ENCODE measurements around the gene SVIL. TPM values are rescaled to one million over a fixed set of nuclear protein-coding genes. Genes with fewer than 3 reads are reported as not detected.

Gene SVIL
- total RNA-seq, 1 donor: 36.9 TPM

DNA sequence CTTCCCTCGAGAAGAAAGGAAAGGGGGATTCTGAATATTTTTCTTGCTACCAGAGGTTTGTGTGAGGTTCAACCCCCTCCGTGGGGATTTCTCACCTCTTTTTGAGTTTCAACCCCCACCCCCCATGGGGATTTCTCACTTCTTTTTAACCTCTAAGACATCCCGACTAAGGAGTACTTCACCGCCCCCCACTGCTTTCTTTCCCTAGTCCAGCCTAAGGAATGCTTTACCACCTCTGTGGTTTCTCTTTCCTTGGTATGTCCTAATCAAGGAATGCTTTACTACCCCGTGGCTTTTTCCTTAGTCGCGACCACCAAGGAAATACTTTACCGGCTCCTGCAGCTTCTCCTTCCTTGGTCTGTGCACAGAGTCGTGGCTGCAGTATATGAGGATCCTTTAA, 196.5 kb downstream of the SVIL start:
- no peak for DNase-seq (ENCODE audit: insufficient read length, low spot score, missing footprints)
- Histone ChIP-seq H3K4me3 (ENCODE audit: insufficient read depth, low read length) (no peak overlapping the region), H3K27ac (ENCODE audit: low read depth, low read length) (no peak overlapping the region), H4K20me1 (ENCODE audit: insufficient read depth, low read length) (peaks cover 25% of the 10 kb centered on the region), H3K9me3 (ENCODE audit: low read depth, low read length) (no peaks in the 10 kb centered on the region), H3K79me2 (ENCODE audit: insufficient read depth, low read length) (peaks cover 93% of the 10 kb centered on the region), H3K4me2 (ENCODE audit: insufficient read depth, low read length) (no peak overlapping the region), H3K36me3 (ENCODE audit: insufficient read depth, low read length) (no peaks in the 10 kb centered on the region), H3K4me1 (ENCODE audit: insufficient read depth, low read length) (peaks cover 8% of the 10 kb centered on the region), H2AFZ (ENCODE audit: low read length) (no peak overlapping the region), H3K27me3 (ENCODE audit: insufficient read depth, low read length) (no peaks in the 10 kb centered on the region)
- TF ChIP-seq, protein P1, sequence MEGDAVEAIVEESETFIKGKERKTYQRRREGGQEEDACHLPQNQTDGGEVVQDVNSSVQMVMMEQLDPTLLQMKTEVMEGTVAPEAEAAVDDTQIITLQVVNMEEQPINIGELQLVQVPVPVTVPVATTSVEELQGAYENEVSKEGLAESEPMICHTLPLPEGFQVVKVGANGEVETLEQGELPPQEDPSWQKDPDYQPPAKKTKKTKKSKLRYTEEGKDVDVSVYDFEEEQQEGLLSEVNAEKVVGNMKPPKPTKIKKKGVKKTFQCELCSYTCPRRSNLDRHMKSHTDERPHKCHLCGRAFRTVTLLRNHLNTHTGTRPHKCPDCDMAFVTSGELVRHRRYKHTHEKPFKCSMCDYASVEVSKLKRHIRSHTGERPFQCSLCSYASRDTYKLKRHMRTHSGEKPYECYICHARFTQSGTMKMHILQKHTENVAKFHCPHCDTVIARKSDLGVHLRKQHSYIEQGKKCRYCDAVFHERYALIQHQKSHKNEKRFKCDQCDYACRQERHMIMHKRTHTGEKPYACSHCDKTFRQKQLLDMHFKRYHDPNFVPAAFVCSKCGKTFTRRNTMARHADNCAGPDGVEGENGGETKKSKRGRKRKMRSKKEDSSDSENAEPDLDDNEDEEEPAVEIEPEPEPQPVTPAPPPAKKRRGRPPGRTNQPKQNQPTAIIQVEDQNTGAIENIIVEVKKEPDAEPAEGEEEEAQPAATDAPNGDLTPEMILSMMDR (IDR thresholded peaks at IDR 0.05; ENCODE audit: extremely low read depth, low read depth, low read length): no peak

DNA sequence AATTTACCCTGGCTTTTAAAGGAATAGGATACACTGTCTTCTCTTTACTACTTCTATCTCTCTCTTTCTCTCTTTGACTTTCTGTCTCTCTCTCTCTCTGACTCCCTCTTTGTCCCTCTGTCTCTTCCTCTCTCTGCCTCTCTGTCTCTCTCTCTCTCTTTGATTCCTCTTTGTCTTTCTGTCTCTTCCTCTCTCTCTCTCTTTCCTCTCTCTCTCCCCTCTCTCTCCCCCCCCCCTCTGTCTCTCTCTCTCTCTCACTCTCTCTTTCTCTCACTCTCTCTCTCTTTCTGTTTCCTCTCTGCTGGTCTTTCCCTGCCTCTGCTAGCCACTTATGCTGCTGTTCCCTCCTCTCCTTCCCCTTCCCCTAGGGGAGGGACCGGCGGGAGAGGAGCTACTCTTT, 196.9 kb downstream of the SVIL start:
- DNase-seq (ENCODE audit: insufficient read length, low spot score, missing footprints): no peak
- TF ChIP-seq, protein P1 (IDR thresholded peaks at IDR 0.05; ENCODE audit: extremely low read depth, low read depth, low read length): no peak
- H3K4me2 ChIP-seq (ENCODE audit: insufficient read depth, low read length): no peak overlapping the region
- no peak overlapping the region for H2AFZ ChIP-seq (ENCODE audit: low read length)
- no peaks in the 10 kb centered on the region for H3K36me3 ChIP-seq (ENCODE audit: insufficient read depth, low read length)
- H3K27ac ChIP-seq (ENCODE audit: low read depth, low read length): no peak overlapping the region
- H4K20me1 ChIP-seq (ENCODE audit: insufficient read depth, low read length): peaks cover 25% of the 10 kb centered on the region
- H3K27me3 ChIP-seq (ENCODE audit: insufficient read depth, low read length): no peaks in the 10 kb centered on the region
- peaks cover 8% of the 10 kb centered on the region for H3K4me1 ChIP-seq (ENCODE audit: insufficient read depth, low read length)
- no peaks in the 10 kb centered on the region for H3K9me3 ChIP-seq (ENCODE audit: low read depth, low read length)
- H3K4me3 ChIP-seq (ENCODE audit: insufficient read depth, low read length): no peak overlapping the region
- peaks cover 92% of the 10 kb centered on the region for H3K79me2 ChIP-seq (ENCODE audit: insufficient read depth, low read length)

DNA sequence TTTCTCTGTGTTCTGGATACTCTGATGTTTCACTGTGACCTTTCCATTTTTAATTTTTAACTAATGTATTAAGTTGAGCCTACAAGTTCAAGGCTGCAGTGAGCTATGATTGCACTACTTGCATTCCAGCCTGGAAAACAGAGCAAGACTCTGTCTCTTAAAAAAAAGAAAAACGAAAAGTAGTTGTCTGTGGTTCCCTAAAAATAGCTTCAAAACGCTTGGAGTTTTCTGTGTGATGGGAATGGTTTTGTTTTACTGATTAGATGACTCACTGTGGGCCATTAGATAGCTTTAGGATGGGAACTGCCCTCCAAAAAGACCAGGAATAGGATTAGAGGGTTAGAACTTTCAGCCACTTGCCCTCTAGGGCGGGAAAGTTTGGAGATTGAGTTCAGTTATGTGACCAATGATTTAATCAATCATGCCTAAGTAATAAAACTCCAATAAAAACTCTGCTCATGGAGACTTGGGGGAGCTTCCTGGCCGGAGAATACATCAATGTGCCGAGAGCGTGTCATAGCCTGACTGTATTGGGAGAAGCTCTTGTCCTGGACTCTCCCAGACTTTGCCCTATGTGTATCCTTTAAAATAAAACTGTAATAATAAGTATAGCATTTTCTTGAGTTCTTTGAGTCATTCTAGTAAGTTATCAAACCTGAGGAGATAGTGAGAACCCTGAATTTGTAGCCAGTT, 198.8 kb downstream of the SVIL start:
- Histone ChIP-seq H3K27ac (ENCODE audit: low read depth, low read length) (peak overlapping the region; percentile 26), H3K4me1 (ENCODE audit: insufficient read depth, low read length) (peaks cover 8% of the 10 kb centered on the region), H3K79me2 (ENCODE audit: insufficient read depth, low read length) (peaks cover 91% of the 10 kb centered on the region), H2AFZ (ENCODE audit: low read length) (no peak overlapping the region), H3K9me3 (ENCODE audit: low read depth, low read length) (no peaks in the 10 kb centered on the region), H3K4me3 (ENCODE audit: insufficient read depth, low read length) (no peak overlapping the region), H4K20me1 (ENCODE audit: insufficient read depth, low read length) (peaks cover 31% of the 10 kb centered on the region), H3K36me3 (ENCODE audit: insufficient read depth, low read length) (no peaks in the 10 kb centered on the region), H3K27me3 (ENCODE audit: insufficient read depth, low read length) (no peaks in the 10 kb centered on the region), H3K4me2 (ENCODE audit: insufficient read depth, low read length) (peak overlapping the region; percentile 19)
- TF ChIP-seq, protein P1 (IDR thresholded peaks at IDR 0.05; ENCODE audit: extremely low read depth, low read depth, low read length): no peak
- peak; percentile 57 for DNase-seq (ENCODE audit: insufficient read length, low spot score, missing footprints)

DNA sequence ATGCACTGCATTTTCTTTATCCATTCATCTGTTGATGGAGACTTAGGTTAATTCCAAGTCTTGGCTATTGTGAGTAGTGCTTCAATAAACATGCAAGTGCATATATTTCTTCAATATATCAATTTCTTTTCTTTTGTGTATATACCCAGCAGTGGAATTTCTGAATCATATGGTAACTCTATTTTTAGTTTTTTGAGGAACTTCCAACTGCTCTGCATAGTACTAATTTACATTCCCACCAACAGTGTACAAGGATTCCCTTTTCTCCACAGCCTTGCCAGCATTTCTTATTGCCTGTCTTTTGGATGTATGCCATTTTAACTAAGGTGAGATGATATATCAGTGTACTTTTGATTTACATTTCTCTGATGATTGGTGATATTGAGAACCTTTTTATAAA, 200.7 kb downstream of the SVIL start:
- no peak overlapping the region for H2AFZ ChIP-seq (ENCODE audit: low read length)
- TF ChIP-seq, protein P1 (IDR thresholded peaks at IDR 0.05; ENCODE audit: extremely low read depth, low read depth, low read length): no peak
- peaks cover 80% of the 10 kb centered on the region for H3K79me2 ChIP-seq (ENCODE audit: insufficient read depth, low read length)
- no peak for DNase-seq (ENCODE audit: insufficient read length, low spot score, missing footprints)
- peaks cover 8% of the 10 kb centered on the region for H3K4me1 ChIP-seq (ENCODE audit: insufficient read depth, low read length)
- no peak overlapping the region for H3K4me3 ChIP-seq (ENCODE audit: insufficient read depth, low read length)
- H3K9me3 ChIP-seq (ENCODE audit: low read depth, low read length): no peaks in the 10 kb centered on the region
- no peak overlapping the region for H3K27ac ChIP-seq (ENCODE audit: low read depth, low read length)
- H3K4me2 ChIP-seq (ENCODE audit: insufficient read depth, low read length): no peak overlapping the region
- no peaks in the 10 kb centered on the region for H3K27me3 ChIP-seq (ENCODE audit: insufficient read depth, low read length)
- H4K20me1 ChIP-seq (ENCODE audit: insufficient read depth, low read length): peaks cover 29% of the 10 kb centered on the region
- no peaks in the 10 kb centered on the region for H3K36me3 ChIP-seq (ENCODE audit: insufficient read depth, low read length)
